Mammary epithelial cell (primary cell): ENCODE measurements around the gene TSSC4.

Source experiments
- EZH2 ChIP-seq: IDR thresholded peaks from 2 replicates; pipeline ENCODE4 v1.6.1; 2012; ENCODE audit warnings: low read length, inconsistent platforms, borderline replicate concordance
- TF ChIP-seq, protein P1 (sequence below), 2 donors: IDR thresholded peaks in 1 of 2; conservative IDR thresholded peaks in 1 of 2; 2 replicates each; pipeline ENCODE4 v1.5.1; 2011 to 2012; ENCODE audit warnings: inconsistent platforms in 2 of 2, low read length in 2 of 2, mild to moderate bottlenecking in 2 of 2, control low read depth in 1 of 2, low read depth in 1 of 2; ENCODE audit not compliant: insufficient read depth in 1 of 2; ENCODE audit errors: extremely low read depth in 1 of 2

- TF ChIP-seq, protein P1, sequence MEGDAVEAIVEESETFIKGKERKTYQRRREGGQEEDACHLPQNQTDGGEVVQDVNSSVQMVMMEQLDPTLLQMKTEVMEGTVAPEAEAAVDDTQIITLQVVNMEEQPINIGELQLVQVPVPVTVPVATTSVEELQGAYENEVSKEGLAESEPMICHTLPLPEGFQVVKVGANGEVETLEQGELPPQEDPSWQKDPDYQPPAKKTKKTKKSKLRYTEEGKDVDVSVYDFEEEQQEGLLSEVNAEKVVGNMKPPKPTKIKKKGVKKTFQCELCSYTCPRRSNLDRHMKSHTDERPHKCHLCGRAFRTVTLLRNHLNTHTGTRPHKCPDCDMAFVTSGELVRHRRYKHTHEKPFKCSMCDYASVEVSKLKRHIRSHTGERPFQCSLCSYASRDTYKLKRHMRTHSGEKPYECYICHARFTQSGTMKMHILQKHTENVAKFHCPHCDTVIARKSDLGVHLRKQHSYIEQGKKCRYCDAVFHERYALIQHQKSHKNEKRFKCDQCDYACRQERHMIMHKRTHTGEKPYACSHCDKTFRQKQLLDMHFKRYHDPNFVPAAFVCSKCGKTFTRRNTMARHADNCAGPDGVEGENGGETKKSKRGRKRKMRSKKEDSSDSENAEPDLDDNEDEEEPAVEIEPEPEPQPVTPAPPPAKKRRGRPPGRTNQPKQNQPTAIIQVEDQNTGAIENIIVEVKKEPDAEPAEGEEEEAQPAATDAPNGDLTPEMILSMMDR (conservative IDR thresholded peaks at IDR 0.05 in 1 of 2, IDR thresholded peaks at IDR 0.05 in 1 of 2; ENCODE audit: extremely low read depth in 1 of 2, insufficient read depth in 1 of 2, low read depth in 1 of 2, low read length in 2 of 2), result no peak
- TF ChIP-seq EZH2, result no peak
Observed at GRCh38 chr11:2379466-2380174, 20.9 kb upstream of the TSSC4 start.
